HG02852 (cell line): ENCODE data around the gene LIN37.
A peak's percentile ranks its signal among the peaks of the same experiment; 100 is the strongest.

ENCODE experiments used
- ATAC-seq: cut with Tn5 transposase; IDR thresholded peaks from one replicate; pipeline ENCODE4 v1.9.1; 2021; ENCODE audit warnings: mild to moderate bottlenecking, moderate library complexity; ENCODE audit not compliant: unreplicated experiment

Gene LIN37

GRCh38 chr19:35734273-35734672, 14.1 kb upstream of the LIN37 start:
- no peak for ATAC-seq

DNA sequence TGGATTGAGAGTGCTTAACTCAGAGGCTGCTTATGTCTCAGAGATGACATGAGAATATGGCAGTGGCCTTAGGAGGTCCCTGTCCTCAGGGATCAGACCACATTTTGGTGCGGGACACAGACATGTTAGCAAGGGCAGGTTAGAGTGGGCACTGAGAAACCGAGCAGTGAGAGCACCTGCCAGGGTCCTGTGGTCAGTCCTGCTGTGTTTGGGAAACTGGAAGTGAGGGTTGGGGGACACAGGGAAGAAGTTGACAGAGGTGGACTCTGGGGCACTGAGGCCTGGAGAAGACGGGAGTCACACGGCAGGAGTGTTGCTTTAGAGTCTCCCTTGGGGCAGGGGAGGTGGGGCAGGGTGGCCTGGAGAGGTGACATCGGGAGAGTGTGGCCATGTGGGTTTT, 13.5 kb upstream of the LIN37 start:
- ATAC-seq = no peak

DNA sequence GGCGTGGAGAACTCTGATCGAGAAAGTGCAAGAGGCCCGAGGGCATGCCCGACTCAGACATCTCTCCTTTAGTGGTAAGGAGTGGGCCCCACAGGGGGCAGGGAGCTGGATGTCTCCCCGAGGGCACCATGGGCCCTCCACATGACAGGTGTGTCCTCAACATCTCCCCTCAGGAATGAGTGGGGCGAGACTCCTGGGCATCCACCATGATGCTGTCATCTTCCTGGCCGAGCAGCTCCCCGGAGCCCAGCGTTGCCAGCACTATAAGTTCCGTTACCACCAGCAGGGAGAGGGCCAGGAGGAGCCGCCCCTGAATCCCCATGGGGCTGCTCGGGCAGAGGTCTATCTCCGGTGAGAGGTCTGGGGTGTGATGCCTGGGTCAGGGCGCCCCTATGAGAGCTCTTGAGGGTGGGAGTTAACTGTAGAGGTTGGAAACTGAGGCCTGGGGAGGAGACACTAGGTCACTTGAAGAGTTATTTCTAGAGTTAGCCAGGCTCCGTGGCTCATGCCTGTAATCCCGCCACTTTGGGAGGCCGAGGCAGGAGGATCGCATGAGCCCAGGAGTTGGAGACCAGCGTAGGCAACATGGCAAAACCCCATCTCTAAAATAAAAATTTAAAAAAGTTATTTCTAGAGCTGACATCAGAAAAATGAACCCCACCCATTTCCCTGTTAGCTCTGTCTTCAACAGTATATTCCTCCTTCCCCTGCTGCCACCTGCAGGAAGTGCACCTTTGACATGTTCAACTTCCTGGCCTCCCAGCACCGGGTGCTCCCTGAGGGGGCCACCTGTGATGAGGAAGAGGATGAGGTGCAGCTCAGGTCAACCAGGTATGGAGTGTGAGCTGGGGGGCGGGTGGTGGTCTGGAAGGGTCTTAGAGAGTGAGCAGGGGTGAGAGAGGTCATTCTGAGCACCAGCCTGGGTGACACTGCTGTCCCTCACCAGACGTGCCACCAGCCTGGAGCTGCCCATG, 11.2 kb upstream of the LIN37 start:
- ATAC-seq = no peak

GRCh38 chr19:35738021-35738886, 10.1 kb upstream of the LIN37 start:
- ATAC-seq = no peak

GRCh38 chr19:35738887-35739229, 9.5 kb upstream of the LIN37 start:
- no peak for ATAC-seq

DNA sequence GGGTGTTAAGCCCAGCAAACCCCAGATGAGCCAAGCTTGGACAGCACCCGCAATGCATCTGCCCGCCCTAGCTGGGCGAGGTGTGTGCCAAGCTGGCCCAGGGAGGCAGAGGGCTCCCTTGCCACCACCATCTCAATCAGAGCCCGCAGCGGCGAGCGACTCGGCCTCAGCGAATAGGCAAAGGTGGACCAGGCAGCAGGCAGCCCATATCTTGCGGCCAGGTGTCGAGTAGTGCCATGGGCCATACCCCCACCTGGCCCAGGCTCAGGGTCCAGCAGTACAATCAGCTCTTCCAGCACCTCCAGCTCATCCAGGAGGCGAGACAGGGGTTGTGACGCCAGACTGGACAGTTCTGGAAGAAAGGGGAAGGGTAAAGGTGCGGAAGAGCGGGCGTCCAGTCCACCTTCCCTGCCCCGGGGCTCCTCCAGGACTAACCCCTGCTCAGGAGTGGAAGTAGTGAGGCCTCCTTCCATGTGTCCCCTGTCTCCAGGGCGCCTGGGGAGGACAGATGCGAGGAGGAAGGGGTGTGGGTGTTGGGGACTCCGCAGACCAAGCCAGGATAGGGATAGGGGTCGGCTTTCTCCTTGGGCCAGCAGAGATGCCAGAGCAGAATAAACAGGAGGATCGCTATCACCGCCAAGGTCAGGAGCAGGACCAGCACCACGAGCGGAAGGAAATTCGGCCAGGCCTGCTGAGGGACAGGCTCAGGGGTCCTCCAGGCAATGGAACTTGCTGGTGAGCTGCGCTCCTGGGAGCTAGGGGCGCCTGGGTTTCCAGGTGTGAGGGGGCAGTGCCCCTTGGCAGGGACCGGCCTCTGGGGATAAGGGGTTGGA, 8.9 kb upstream of the LIN37 start:
- no peak for ATAC-seq

DNA sequence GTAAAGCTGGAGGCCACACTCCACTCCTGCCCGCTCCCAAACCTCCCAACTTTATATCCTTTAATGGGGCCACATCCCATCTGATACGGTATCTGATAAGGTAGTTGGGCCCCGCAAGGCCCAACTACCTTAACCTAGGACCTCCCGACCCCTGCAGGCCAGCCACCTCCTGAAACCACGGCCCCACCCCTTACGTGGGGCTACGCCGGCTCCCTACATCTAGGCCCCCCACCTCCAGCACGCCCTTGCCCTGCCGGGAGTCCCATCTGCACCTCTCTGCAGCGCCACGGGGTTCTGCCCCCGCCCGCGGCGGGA, 8.3 kb upstream of the LIN37 start:
- no peak for ATAC-seq

DNA sequence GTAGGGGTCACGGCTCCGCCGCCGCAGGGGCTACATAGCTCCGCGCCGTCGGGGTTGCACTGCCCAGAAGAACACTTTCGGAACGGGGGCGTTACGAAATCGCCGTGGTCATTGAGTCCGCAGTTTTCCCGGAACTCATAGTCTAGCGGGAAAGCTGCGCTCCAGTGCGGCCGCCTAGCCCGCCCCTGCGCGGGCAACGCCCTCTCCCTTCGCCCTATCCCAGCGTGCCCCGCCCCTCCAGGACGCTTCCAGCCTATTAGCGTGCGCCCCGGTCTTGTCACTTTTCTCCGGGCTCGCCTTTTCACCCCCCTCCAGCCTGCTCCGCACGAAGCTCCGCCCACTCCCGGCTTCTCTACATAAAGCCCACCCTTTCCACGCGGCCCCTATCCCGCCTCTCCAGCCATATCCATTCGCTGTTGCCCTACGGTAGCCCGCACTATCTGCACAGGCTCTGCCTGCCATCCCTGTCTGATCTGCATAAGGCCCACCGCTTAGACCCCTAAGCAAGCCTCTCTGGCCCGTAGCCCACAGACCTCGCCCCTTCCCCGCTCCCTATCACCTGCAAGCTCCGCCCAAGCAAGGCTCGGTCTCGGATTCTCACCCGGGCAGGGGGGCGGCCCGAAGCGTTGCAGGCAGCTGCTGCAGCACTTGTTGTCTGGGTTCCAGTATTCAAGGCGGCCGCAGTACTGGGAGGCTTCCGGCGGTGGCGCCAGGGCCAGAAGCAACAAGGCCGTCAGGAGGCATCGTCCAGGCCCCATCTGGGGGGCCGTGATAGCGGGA, 7.8 kb upstream of the LIN37 start:
- peak; percentile 56 for ATAC-seq

- no peak for ATAC-seq
These were observed 7.2 kb upstream of the LIN37 start for GRCh38 chr19:35741203-35741515.

DNA sequence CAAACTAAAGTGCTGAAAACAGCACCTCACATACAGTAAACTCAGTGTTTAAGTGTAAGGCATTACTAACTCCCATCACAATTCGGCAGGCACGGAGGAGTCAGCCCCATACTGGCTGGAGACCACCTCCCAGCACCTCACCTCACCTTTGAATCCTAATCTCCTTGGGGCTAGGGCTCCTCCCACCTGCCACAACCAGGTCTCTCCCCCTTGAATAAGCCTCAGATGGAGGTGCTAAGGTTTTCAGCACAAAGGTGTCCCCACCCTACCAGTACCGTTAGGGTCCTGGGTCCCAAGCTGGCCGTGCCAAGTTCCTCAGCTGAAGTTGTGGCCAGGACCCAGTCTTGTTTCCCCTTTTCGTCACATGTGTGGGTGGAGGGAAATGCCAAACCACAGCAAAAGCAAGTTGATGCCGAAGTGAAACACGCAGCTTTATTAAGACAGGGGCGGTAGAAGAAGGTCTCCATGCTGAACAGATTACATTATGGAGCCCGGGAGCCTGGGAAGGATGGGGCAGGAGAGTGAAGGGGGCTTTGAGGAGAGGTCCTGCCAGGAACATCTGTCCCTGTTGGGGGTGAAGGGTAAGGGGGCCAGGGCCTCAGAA, 6.2 kb upstream of the LIN37 start, which contains the start of gene IGFLR1:
TSS of gene IGFLR1 (minus strand) at position 332 of the 604 bp plus-strand sequence. CDS start 1,272 bp downstream, outside the sequence.
- no peak for ATAC-seq

- ATAC-seq = no peak
These were observed 4.5 kb upstream of the LIN37 start for GRCh38 chr19:35743640-35744429.

GRCh38 chr19:35744430-35745327, 3.7 kb upstream of the LIN37 start:
- ATAC-seq = peak; percentile 36

DNA sequence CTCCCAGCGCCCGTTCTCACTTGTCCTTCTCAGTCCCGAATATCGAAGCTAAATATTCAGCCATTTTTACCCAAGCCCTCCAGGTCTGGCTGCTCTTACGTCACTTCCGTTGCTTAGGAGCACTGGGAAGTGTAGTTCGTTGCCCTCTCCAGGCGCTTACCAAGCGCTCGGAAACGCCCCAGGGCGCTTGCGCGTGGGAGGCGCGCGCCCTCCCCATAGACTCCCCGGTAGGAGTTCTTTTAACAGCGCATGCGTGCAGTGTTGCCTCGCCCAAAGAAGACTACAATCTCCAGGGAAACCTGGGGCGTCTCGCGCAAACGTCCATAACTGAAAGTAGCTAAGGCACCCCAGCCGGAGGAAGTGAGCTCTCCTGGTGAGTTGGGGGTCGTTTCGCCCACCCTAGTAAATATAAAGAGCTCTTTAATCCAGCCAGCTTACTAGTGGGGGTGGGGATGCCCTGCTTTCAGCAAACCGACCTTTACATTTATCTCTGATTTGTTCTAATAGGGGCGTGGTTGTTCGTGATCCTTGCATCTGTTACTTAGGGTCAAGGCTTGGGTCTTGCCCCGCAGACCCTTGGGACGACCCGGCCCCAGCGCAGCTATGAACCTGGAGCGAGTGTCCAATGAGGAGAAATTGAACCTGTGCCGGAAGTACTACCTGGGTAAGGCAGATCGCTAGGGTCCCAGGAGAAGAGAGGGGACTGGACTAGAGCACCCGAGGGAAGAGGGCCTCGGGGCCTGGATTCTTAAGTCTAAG, 2.9 kb upstream of the LIN37 start, which contains the start of the genes PSENEN and U2AF1L4:
TSS of gene PSENEN (plus strand) at position 324 of the 759 bp plus-strand sequence. CDS start at position 604, 280 bp downstream.
TSS of gene U2AF1L4 (minus strand) at position 91 of the 759 bp plus-strand sequence. CDS start at position 64, 27 bp downstream.
- peak; percentile 37 for ATAC-seq

DNA sequence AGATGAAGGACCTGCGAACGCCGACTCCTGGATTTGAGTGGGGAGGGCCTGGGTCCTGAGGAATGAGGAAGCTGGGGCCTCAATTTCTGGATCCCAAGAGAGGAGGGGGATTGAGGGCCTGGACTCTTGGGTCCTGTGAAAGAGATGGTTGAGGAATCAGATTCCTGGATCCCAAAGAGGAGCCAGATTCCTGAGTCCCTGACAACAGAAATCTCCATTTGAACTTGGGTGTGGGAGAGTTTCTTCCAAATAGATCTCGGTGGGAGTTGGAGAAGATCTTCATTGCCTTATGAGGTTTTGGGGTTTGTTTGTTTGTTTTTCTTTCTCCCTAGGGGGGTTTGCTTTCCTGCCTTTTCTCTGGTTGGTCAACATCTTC, 2.3 kb upstream of the LIN37 start:
- no peak for ATAC-seq

- ATAC-seq = no peak
These were observed 1.8 kb upstream of the LIN37 start for GRCh38 chr19:35746531-35746930.

DNA sequence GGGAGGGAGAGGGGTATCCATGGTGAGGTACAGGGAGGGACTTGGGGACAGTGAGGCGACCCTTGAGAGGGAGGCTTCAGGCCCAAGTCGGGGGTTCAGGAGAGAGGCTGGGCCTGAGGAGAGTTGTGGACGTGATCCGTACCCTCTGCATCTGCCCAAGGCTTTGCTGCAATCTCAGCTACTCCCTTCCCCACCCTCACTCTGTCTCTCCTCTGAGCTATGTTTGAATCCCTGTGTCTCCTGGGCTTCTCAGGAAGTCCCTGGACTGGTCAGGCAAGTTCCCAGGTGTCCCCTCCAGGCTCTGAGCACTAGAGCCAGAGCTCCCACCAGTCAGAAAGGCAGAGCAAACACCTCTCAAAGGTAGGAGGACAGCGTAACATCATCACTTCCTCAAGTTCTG, 1.8 kb downstream of the LIN37 start:
- ATAC-seq = no peak
